Transverse colon (tissue), 4 donors: ENCODE measurements around the gene ATP1B1. TPM values are rescaled to one million over a fixed set of nuclear protein-coding genes. Genes with fewer than 3 reads are reported as not detected.

ENCODE experiments used
- DNase-seq: peaks from one replicate; pipeline ENCODE4 v3.0.0-alpha.2; 2019
- H3K27ac ChIP-seq, 4 donors: fragments of 200-600 bp; sonication (generic); 2 replicates each; pipeline ENCODE4 v1.5.1; 2016 to 2018; ENCODE audit warnings: inconsistent platforms in 4 of 4
- H3K27me3 ChIP-seq: fragments of 200-600 bp; sonication (generic); 2 replicates; pipeline ENCODE4 v1.5.1; 2017; ENCODE audit warnings: inconsistent platforms
- H3K36me3 ChIP-seq, 4 donors: fragments of 200-600 bp; sonication (generic); 2 replicates each; pipeline ENCODE4 v1.5.1; 2017 to 2019; ENCODE audit warnings: inconsistent platforms in 4 of 4
- H3K4me1 ChIP-seq, 4 donors: fragments of 200-600 bp; sonication (generic); 2 replicates each; pipeline ENCODE4 v1.5.1; 2017 to 2020; ENCODE audit warnings: inconsistent platforms in 4 of 4
- H3K4me3 ChIP-seq, 4 donors: fragments of 200-600 bp; sonication (generic); 1 replicate in 1 of 4; 2 replicates in 3 of 4; pipeline versions ENCODE4 v1.5.1 to v1.6.1; 2017 to 2019; ENCODE audit warnings: inconsistent platforms in 4 of 4
- H3K9me3 ChIP-seq, 2 donors: fragments of 200-600 bp; sonication (generic); 2 replicates each; pipeline ENCODE4 v1.5.1; 2017 to 2019; ENCODE audit warnings: inconsistent platforms in 2 of 2
- EP300 ChIP-seq: sonication (generic); formaldehyde crosslinking; IDR thresholded peaks from one replicate; pipeline ENCODE4 v1.6.1; 2017; ENCODE audit warnings: antibody characterized with exemption, low read depth
- POLR2A ChIP-seq: fragments of 450-650 bp; IDR thresholded peaks from one replicate; pipeline ENCODE4 v1.6.1; 2016; ENCODE audit warnings: antibody characterized with exemption, mild to moderate bottlenecking, moderate library complexity
- POLR2AphosphoS5 ChIP-seq, 3 donors: sonication (generic); formaldehyde crosslinking; IDR thresholded peaks; one replicate each; pipeline ENCODE4 v1.6.1; 2016; ENCODE audit warnings: antibody characterized with exemption in 3 of 3
- WGBS, 2 donors: methylation state at CpG; one replicate each; pipeline ENCODE4 v1.1.5; 2018; ENCODE audit warnings: low coverage in 1 of 2; 5-methylcytosine and 5-hydroxymethylcytosine counted together
- in situ Hi-C, 4 donors: fragments of 200-750 bp; cut with MboI; loops; one replicate each; pipeline versions ENCODE4 v1.15.0 to v1.15.1; 2017; ENCODE audit warnings: low sequenced_read_pairs in 3 of 4, low pct_ligation_motif_present in 1 of 4, low pct_unique_long_range_greater_than_20kb in 1 of 4
- intact Hi-C: fragments of 100-400 bp; cut with DNase I; formaldehyde crosslinking; loops from one replicate; pipeline ENCODE4 v1.15.1; 2023; ENCODE audit warnings: low total_unique reads
- total RNA-seq, 4 donors: library from RNA; depleted of rRNA; stranded (reverse); fragments of >200 nt; gene quantifications; one replicate each; pipeline ENCODE4 v1.1.0, GENCODE V29; 2016
- TF ChIP-seq, protein P1 (sequence below), 5 experiments: fragments of 200-600 bp in 3 of 5; fragments of 450-650 bp in 2 of 5; sonication (generic) in 3 of 5; IDR thresholded peaks; 1 replicate in 2 of 5; 2 replicates in 3 of 5; pipeline ENCODE4 v1.5.1; 2016 to 2017; ENCODE audit warnings: antibody characterized with exemption in 5 of 5, inconsistent platforms in 3 of 5, mild to moderate bottlenecking in 2 of 5, moderate library complexity in 1 of 5

The ATP1B1 gene
- total RNA-seq, 4 donors from 2014 or later: 82.8 to 493 (median 375) TPM

DNA sequence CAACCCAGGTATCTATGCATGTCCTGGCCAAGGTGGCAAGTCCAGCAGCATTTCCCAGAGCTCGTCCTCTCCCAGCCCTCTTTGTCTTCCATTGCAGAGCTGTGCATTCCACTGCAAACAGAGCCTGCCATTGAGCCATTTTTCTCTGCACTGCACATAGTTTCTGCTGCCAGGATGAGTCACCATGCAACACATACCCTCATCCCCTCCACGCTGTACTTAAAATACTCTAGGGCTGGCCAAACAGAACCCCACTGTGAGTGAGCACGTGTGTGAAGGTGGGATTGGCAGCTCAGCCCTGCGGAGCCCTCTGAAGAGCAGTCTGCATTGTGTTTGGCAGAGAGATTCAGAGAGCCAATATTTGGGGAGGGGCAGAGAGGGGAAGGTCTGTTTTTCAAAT is 3.9 kb upstream of the ATP1B1 start:
- 38% methylated on average over 4 of the region's 4 CpGs; no CpG with 5 or more reads in 1 of the 2 donors for WGBS, 2 donors
- intact Hi-C loops (no loop called here), in situ Hi-C loops (loop anchor here in 2 of 4 donors (25.0 kb wide), 3 partner anchors 235 to 640 kb away; no protein-coding TSS in a partner anchor)
- Histone ChIP-seq H3K27me3 (no peaks in the 10 kb centered on the region), H3K4me3 (peak overlapping the region in 3 of 4 donors; percentile 27 to 37 (median 35)), H3K27ac (peak overlapping the region; percentile 94 to 98 (median 96)), H3K9me3 (no peaks in the 10 kb centered on the region), H3K36me3 (no peaks in the 10 kb centered on the region), H3K4me1 (peaks cover 0 to 46% (median 31%) of the 10 kb centered on the region in 4 donors)
- peak; percentile 17 for DNase-seq
- TF ChIP-seq EP300 (no peak), POLR2A (no peak), POLR2AphosphoS5 (IDR thresholded peaks at IDR 0.05) (peak in 2 of 3 donors; percentile 9 to 15)
- TF ChIP-seq, protein P1, sequence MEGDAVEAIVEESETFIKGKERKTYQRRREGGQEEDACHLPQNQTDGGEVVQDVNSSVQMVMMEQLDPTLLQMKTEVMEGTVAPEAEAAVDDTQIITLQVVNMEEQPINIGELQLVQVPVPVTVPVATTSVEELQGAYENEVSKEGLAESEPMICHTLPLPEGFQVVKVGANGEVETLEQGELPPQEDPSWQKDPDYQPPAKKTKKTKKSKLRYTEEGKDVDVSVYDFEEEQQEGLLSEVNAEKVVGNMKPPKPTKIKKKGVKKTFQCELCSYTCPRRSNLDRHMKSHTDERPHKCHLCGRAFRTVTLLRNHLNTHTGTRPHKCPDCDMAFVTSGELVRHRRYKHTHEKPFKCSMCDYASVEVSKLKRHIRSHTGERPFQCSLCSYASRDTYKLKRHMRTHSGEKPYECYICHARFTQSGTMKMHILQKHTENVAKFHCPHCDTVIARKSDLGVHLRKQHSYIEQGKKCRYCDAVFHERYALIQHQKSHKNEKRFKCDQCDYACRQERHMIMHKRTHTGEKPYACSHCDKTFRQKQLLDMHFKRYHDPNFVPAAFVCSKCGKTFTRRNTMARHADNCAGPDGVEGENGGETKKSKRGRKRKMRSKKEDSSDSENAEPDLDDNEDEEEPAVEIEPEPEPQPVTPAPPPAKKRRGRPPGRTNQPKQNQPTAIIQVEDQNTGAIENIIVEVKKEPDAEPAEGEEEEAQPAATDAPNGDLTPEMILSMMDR (IDR thresholded peaks at IDR 0.05): no peak

DNA sequence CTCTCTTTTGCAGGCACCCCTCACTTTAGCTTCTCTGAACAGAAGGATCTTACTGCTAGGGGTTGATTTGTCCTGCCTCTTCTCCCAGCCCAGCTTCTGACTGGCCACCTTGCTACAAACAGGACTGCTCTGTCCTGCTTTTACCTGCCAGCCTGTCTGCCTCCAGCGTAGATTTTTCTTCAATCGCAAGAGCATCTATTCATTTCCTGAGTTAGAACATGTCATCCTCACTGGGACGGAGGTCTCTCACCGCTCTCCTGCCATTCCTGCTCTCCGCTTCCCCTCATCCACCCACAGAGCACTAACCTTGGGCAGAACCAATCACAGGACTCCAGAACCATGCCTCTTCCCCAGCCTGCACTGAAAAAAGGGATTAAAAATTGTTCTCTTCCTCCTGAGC is 3.5 kb upstream of the ATP1B1 start:
- TF ChIP-seq POLR2A (no peak), EP300 (no peak), POLR2AphosphoS5 (IDR thresholded peaks at IDR 0.05) (no peak)
- TF ChIP-seq, protein P1 (IDR thresholded peaks at IDR 0.05): no peak
- Histone ChIP-seq H3K4me3 (peak overlapping the region in 3 of 4 donors; percentile 27 to 37 (median 35)), H3K36me3 (no peaks in the 10 kb centered on the region), H3K27ac (peak overlapping the region; percentile 94 to 98 (median 96)), H3K4me1 (peaks cover 0 to 46% (median 31%) of the 10 kb centered on the region in 4 donors), H3K9me3 (no peaks in the 10 kb centered on the region), H3K27me3 (no peaks in the 10 kb centered on the region)
- intact Hi-C loops (no loop called here), in situ Hi-C loops (loop anchor here in 2 of 4 donors (25.0 kb wide), 3 partner anchors 234 to 641 kb away; no protein-coding TSS in a partner anchor)
- DNase-seq: peak; percentile 16
- WGBS, 2 donors: 50 to 64% methylated on average over 3 to 5 of the region's 5 CpGs

DNA sequence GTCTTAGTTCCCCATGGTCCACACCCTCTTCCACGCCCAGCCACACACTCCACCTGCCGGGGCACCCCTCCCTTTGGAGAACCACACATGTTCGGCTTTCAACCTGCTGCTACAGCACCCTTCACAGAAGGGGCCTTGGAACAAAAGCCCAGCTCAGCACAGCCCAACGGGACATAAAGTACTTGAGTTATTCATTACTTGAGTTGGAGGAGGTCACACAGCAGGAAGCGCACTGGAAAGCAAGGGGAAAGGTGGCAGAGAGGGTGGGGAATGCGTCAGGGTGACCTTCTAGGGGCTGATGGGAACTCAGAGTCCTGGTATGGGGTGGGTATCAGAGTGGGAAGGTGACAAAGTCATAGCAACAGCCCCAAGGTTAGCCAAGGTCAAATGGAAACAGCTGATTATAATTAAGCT is 3.0 kb upstream of the ATP1B1 start:
- Histone ChIP-seq H3K4me1 (peaks cover 0 to 46% (median 31%) of the 10 kb centered on the region in 4 donors), H3K27ac (peak overlapping the region; percentile 94 to 98 (median 96)), H3K36me3 (no peaks in the 10 kb centered on the region), H3K27me3 (no peaks in the 10 kb centered on the region), H3K9me3 (no peaks in the 10 kb centered on the region), H3K4me3 (peak overlapping the region in 3 of 4 donors; percentile 27 to 37 (median 35))
- TF ChIP-seq, protein P1 (IDR thresholded peaks at IDR 0.05): no peak
- peak; percentile 74 for TF ChIP-seq EP300
- TF ChIP-seq POLR2A: peak; percentile 87
- TF ChIP-seq POLR2AphosphoS5 (IDR thresholded peaks at IDR 0.05): peak; percentile 51 to 90 (median 90)
- in situ Hi-C loops: loop anchor here in 2 of 4 donors (25.0 kb wide), 3 partner anchors 234 to 641 kb away; no protein-coding TSS in a partner anchor
- peak; percentile 88 for DNase-seq
- WGBS, 2 donors: 33 to 47% methylated on average over 5 to 6 of the region's 6 CpGs
- intact Hi-C loops: no loop called here

DNA sequence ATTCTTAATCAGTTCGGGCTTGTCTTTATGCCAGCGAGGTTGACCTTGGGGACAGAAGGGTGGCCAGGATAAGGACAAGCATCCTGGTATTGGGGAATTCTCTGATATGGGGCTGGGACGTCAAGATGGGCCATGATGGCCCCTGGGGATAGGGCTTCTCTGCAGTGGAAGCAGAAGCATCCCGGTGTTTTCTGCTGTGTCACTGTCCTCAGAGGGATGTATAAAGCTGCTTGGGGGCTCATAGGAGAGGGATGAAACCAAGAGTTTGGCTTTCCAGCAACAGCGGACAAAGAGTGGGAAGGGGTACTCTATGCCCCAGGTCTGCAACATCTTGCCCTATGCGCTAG is 1.4 kb upstream of the ATP1B1 start:
- TF ChIP-seq, protein P1 (IDR thresholded peaks at IDR 0.05): no peak
- TF ChIP-seq POLR2A (no peak), EP300 (no peak), POLR2AphosphoS5 (IDR thresholded peaks at IDR 0.05) (no peak)
- peak overlapping the region; percentile 94 to 98 (median 96) for H3K27ac ChIP-seq
- peak overlapping the region in 2 of 4 donors; percentile 86 to 92 for H3K4me3 ChIP-seq
- WGBS, 2 donors: 58% methylated on average over 6 of the region's 6 CpGs; no CpG with 5 or more reads in 1 of the 2 donors
- intact Hi-C loops: no loop called here
- DNase-seq: no peak
- no peaks in the 10 kb centered on the region for H3K36me3 ChIP-seq
- peaks cover 0 to 59% (median 33%) of the 10 kb centered on the region in 4 donors for H3K4me1 ChIP-seq
- in situ Hi-C loops: loop anchor here in 2 of 4 donors (25.0 kb wide), 3 partner anchors 232 to 643 kb away; no protein-coding TSS in a partner anchor
- no peaks in the 10 kb centered on the region for H3K27me3 ChIP-seq
- no peaks in the 10 kb centered on the region for H3K9me3 ChIP-seq
